H1 (cell line): ENCODE measurements around the gene NTN5. TPM values are rescaled to one million over a fixed set of nuclear protein-coding genes. Genes with fewer than 3 reads are reported as not detected.

Source experiments
- CTCF ChIA-PET: fragments of 300-600 bp; sonication (Branson Sonifier 250); formaldehyde crosslinking; loops from one replicate; lab custom pipeline; 2021; ENCODE audit not compliant: partially characterized antibody; lab: Charles Lee
- POLR2A ChIA-PET: fragments of 300-600 bp; sonication (Branson Sonifier 250); formaldehyde crosslinking; loops from one replicate; lab custom pipeline; 2021; ENCODE audit warnings: inconsistent platforms; ENCODE audit not compliant: partially characterized antibody; lab: Charles Lee
- DNase-seq, 2 experiments: peaks; one replicate each; pipeline versions ENCODE4 v3.0.0 to v3.0.0-alpha.2; 2010 to 2022; ENCODE audit warnings: low spot score in 2 of 2, low read depth in 1 of 2, mixed read lengths in 1 of 2
- FAIRE-seq: peaks from 2 replicates; lab custom pipeline; 2011; peaks lifted over from hg19 to GRCh38; lab: Jason Lieb, UNC
- H2AFZ ChIP-seq: 2 replicates; pipeline ENCODE4 v1.8.1; 2012; ENCODE audit warnings: low read length, inconsistent platforms
- H2AK5ac ChIP-seq: 2 replicates; pipeline ENCODE4 v1.6.1; 2013; ENCODE audit warnings: low read depth, low read length
- H2BK120ac ChIP-seq: replicated peaks from 2 replicates; pipeline ENCODE3; 2013; ENCODE audit warnings: low read depth, low read length, inconsistent platforms
- H2BK12ac ChIP-seq: 2 replicates; pipeline ENCODE4 v1.6.1; 2013; ENCODE audit warnings: low read depth, low read length
- H2BK15ac ChIP-seq: 2 replicates; pipeline ENCODE4 v1.6.1; 2013; ENCODE audit warnings: low read length
- H2BK20ac ChIP-seq: 2 replicates; pipeline ENCODE4 v1.6.1; 2013; ENCODE audit warnings: low read length
- H2BK5ac ChIP-seq: 2 replicates; pipeline ENCODE4 v1.6.1; 2013; ENCODE audit warnings: low read depth, low read length
- H3K14ac ChIP-seq: 2 replicates; pipeline ENCODE4 v1.6.1; 2013; ENCODE audit warnings: inconsistent platforms; ENCODE audit not compliant: insufficient read length
- H3K18ac ChIP-seq: 2 replicates; pipeline ENCODE4 v1.6.1; 2013; ENCODE audit warnings: low read length; ENCODE audit errors: extremely low read depth
- H3K23ac ChIP-seq: 2 replicates; pipeline ENCODE4 v1.6.1; 2013; ENCODE audit warnings: inconsistent platforms; ENCODE audit not compliant: insufficient read length
- H3K23me2 ChIP-seq: 2 replicates; pipeline ENCODE4 v1.6.1; 2013; ENCODE audit warnings: low read depth, low read length
- H3K27ac ChIP-seq: 2 replicates; pipeline ENCODE4 v1.6.1; 2011; ENCODE audit warnings: low read depth, low read length, inconsistent platforms
- H3K27me3 ChIP-seq, 4 experiments: replicated peaks in 1 of 4; 1 replicate in 1 of 4; 2 replicates in 3 of 4; pipeline versions ENCODE4 v1.6.1 to v1.8.1; 2011 to 2013; ENCODE audit warnings: low read length in 3 of 4, mild to moderate bottlenecking in 3 of 4, inconsistent platforms in 2 of 4, mixed read lengths in 2 of 4, moderate library complexity in 1 of 4; ENCODE audit not compliant: control insufficient read depth in 3 of 4, insufficient read depth in 3 of 4; ENCODE audit errors: extremely low read depth in 1 of 4
- H3K36me3 ChIP-seq, 4 experiments: 2 replicates each; pipeline versions ENCODE4 v1.6.1 to v1.8.1; 2011 to 2013; ENCODE audit warnings: mild to moderate bottlenecking in 4 of 4, low read length in 3 of 4, moderate library complexity in 2 of 4, control low read depth in 1 of 4, inconsistent platforms in 1 of 4; ENCODE audit not compliant: insufficient read depth in 4 of 4, control insufficient read depth in 2 of 4
- H3K4ac ChIP-seq: replicated peaks from 2 replicates; pipeline ENCODE3; 2013; ENCODE audit warnings: low read length, low read depth, mixed read lengths, inconsistent platforms; ENCODE audit not compliant: insufficient read length
- H3K4me1 ChIP-seq, 4 experiments: replicated peaks in 1 of 4; 1 replicate in 1 of 4; 2 replicates in 3 of 4; pipeline versions ENCODE4 v1.6.1 to v1.8.1; 2011 to 2013; ENCODE audit warnings: low read length in 3 of 4, inconsistent platforms in 2 of 4, mixed read lengths in 1 of 4; ENCODE audit not compliant: insufficient read depth in 4 of 4, control insufficient read depth in 3 of 4
- H3K4me2 ChIP-seq, 2 experiments: 2 replicates each; pipeline versions ENCODE4 v1.6.1 to v1.8.1; 2011 to 2013; ENCODE audit warnings: low read depth in 2 of 2, low read length in 2 of 2, control low read depth in 1 of 2, inconsistent platforms in 1 of 2, mild to moderate bottlenecking in 1 of 2; ENCODE audit not compliant: insufficient read depth in 1 of 2
- H3K4me3 ChIP-seq, 4 experiments: fragments of 200-600, 300-600 bp in 1 of 4; sonication (generic), shearing (Covaris generic), sonication (Bioruptor Twin) in 1 of 4; 2 replicates each; pipeline versions ENCODE4 v1.5.1 to v1.8.1; 2011 to 2016; ENCODE audit warnings: low read length in 4 of 4, low read depth in 3 of 4, control low read depth in 2 of 4, inconsistent platforms in 2 of 4, mild to moderate bottlenecking in 2 of 4, mixed read lengths in 1 of 4, moderate library complexity in 1 of 4; ENCODE audit not compliant: insufficient read depth in 2 of 4; ENCODE audit errors: extremely low read depth in 1 of 4
- H3K56ac ChIP-seq: replicated peaks from 2 replicates; pipeline ENCODE3; 2013; ENCODE audit warnings: low read depth, mild to moderate bottlenecking, mixed read lengths, low read length, inconsistent platforms; ENCODE audit not compliant: insufficient read length
- H3K79me1 ChIP-seq: 2 replicates; pipeline ENCODE4 v1.6.1; 2013; ENCODE audit warnings: low read depth, low read length, control low read depth
- H3K79me2 ChIP-seq, 2 experiments: 2 replicates each; pipeline versions ENCODE4 v1.6.1 to v1.8.1; 2012 to 2013; ENCODE audit warnings: low read length in 2 of 2, mild to moderate bottlenecking in 2 of 2, inconsistent platforms in 1 of 2; ENCODE audit not compliant: insufficient read depth in 2 of 2, control insufficient read depth in 1 of 2
- H3K9ac ChIP-seq, 4 experiments: replicated peaks in 1 of 4; 1 replicate in 1 of 4; 2 replicates in 3 of 4; pipeline versions ENCODE4 v1.6.1 to v1.8.1; 2011 to 2013; ENCODE audit warnings: low read depth in 3 of 4, low read length in 3 of 4, control low read depth in 2 of 4, mild to moderate bottlenecking in 2 of 4, moderate library complexity in 2 of 4, inconsistent platforms in 1 of 4; ENCODE audit errors: extremely low read depth in 1 of 4
- H3K9me3 ChIP-seq, 2 experiments: 2 replicates each; pipeline versions ENCODE4 v1.6.1 to v1.8.1; 2012 to 2013; ENCODE audit warnings: mild to moderate bottlenecking in 2 of 2, moderate library complexity in 2 of 2, control low read depth in 1 of 2, inconsistent platforms in 1 of 2, low read depth in 1 of 2, low read length in 1 of 2, mixed read lengths in 1 of 2; ENCODE audit not compliant: insufficient read depth in 2 of 2
- H4K20me1 ChIP-seq, 2 experiments: replicated peaks in 1 of 2; 2 replicates each; pipeline versions ENCODE3 to v1.8.1; 2011 to 2013; ENCODE audit warnings: inconsistent platforms in 2 of 2, low read length in 2 of 2, mild to moderate bottlenecking in 1 of 2; ENCODE audit not compliant: insufficient read depth in 2 of 2, control insufficient read depth in 1 of 2
- H4K5ac ChIP-seq: 2 replicates; pipeline ENCODE4 v1.6.1; 2013; ENCODE audit warnings: low read length, low read depth, mixed read lengths, inconsistent platforms; ENCODE audit not compliant: insufficient read length
- H4K8ac ChIP-seq: 2 replicates; pipeline ENCODE4 v1.8.0; 2013; ENCODE audit warnings: mild to moderate bottlenecking, moderate library complexity, low read length, inconsistent platforms; ENCODE audit not compliant: insufficient read depth; ENCODE audit errors: extremely low read depth
- H4K91ac ChIP-seq: replicated peaks from 2 replicates; pipeline ENCODE3; 2013; ENCODE audit warnings: low read length, mixed read lengths, inconsistent platforms; ENCODE audit not compliant: insufficient read length
- ASH2L ChIP-seq: fragments of 200-600, 300-600 bp; sonication (generic); IDR thresholded peaks from one replicate; pipeline ENCODE4 v1.7.1; 2017; ENCODE audit warnings: low read length
- CBX8 ChIP-seq: fragments of 300-800, 300-1000 bp; sonication (generic); IDR thresholded peaks from 2 replicates; pipeline ENCODE4 v1.7.1; 2016; ENCODE audit warnings: low read depth, low read length, borderline replicate concordance
- CTCF ChIP-seq, 3 experiments: IDR thresholded peaks; 1 replicate in 2 of 3; 2 replicates in 1 of 3; pipeline versions ENCODE4 v1.5.1 to v1.6.1; 2011; ENCODE audit warnings: low read length in 3 of 3, mild to moderate bottlenecking in 3 of 3, inconsistent platforms in 2 of 3, low read depth in 1 of 3, moderate library complexity in 1 of 3; ENCODE audit not compliant: insufficient read depth in 1 of 3; ENCODE audit errors: control extremely low read depth in 1 of 3
- EGR1 ChIP-seq: IDR thresholded peaks from 2 replicates; pipeline ENCODE4 v1.6.1; 2011; ENCODE audit warnings: low read depth, low read length, borderline replicate concordance
- RBBP5 ChIP-seq: IDR thresholded peaks from 2 replicates; pipeline ENCODE4 v1.7.1; 2012; ENCODE audit warnings: low read depth, mild to moderate bottlenecking, inconsistent platforms, low read length, moderate library complexity, borderline replicate concordance
- RFX5 ChIP-seq: IDR thresholded peaks from 2 replicates; pipeline ENCODE4 v1.6.1; 2011; ENCODE audit warnings: low read depth, low read length, improper control_type of control experiment, borderline replicate concordance
- SP1 ChIP-seq: IDR thresholded peaks from 2 replicates; pipeline ENCODE4 v1.6.1; 2011; ENCODE audit warnings: low read depth, low read length
- TAF7 ChIP-seq: optimal IDR thresholded peaks from 2 replicates; pipeline ENCODE3; 2011; ENCODE audit warnings: low read depth, mild to moderate bottlenecking, inconsistent platforms, low read length, moderate library complexity, borderline replicate concordance
- TBP ChIP-seq: IDR thresholded peaks from 2 replicates; pipeline ENCODE4 v1.6.1; 2011; ENCODE audit warnings: low read depth, low read length, improper control_type of control experiment
- WGBS, 2 experiments: shearing (Covaris generic) in 1 of 2; methylation state at CpG; one replicate each; pipeline versions ENCODE4 v1.1.6 to v1.1.7; 2013 to 2015; ENCODE audit warnings: low lambda C conversion rate in 2 of 2, mixed read lengths in 2 of 2, inconsistent platforms in 1 of 2, low coverage in 1 of 2, missing lambda C conversion rate in 1 of 2; ENCODE audit not compliant: insufficient replicate concordance in 2 of 2, insufficient coverage in 1 of 2, insufficient read length in 1 of 2; ENCODE audit errors: extremely low coverage in 1 of 2, missing lambda C conversion rate in 1 of 2; 5-methylcytosine and 5-hydroxymethylcytosine counted together
- polyA plus RNA-seq, 7 experiments: library from polyadenylated mRNA; depleted of rRNA in 3 of 7; stranded (reverse) in 5 of 7; unstranded in 2 of 7; fragments of >200 nt in 5 of 7; fragments of 200-250 nt in 2 of 7; gene quantifications; 1 replicate in 5 of 7; 2 replicates in 1 of 7; 4 replicates in 1 of 7; pipeline versions ENCODE4 v1.2.1 to v1.2.3, GENCODE V29; 2011 to 2013; ENCODE audit warnings: missing spikeins in 2 of 7, mixed read lengths in 2 of 7
- total RNA-seq: library from RNA; stranded (reverse); fragmentation: NEBNext Ultra II Directional; extraction: Animal tissue kit (Norgen Biotek cat#: 25700); gene quantifications from 2 replicates; pipeline ENCODE4 v1.2.1, GENCODE V29; 2021

Gene NTN5
- total and polyA plus RNA-seq, 2 of the 8 experiments (the other 6 are each of a cell fraction or from before 2014, with no cell fraction given): 0.47 to 0.85 TPM

- H3K23ac ChIP-seq: no peak overlapping the region
- POLR2A ChIA-PET: no interaction called here
- H2BK120ac ChIP-seq: no peak overlapping the region
- CTCF ChIA-PET: interaction anchor here (1.5 kb wide), 1 partner anchor 15 kb away, joined by 4 read pairs; the partner anchor contains the start of gene CA11
- H3K79me2 ChIP-seq: no peaks in the 10 kb centered on the region
- no peak overlapping the region for H3K4me3 ChIP-seq
- no peak overlapping the region for H2AK5ac ChIP-seq
- H4K5ac ChIP-seq: no peak overlapping the region
- no peak overlapping the region for H3K27ac ChIP-seq
- no peak overlapping the region for H3K56ac ChIP-seq
- H2BK15ac ChIP-seq: 0 out of 2 replicates have a peak overlapping the region, but pooled peaks have one; percentile 29
- no peaks in the 10 kb centered on the region; a peak in 1 of 7 replicates for H3K27me3 ChIP-seq
- WGBS, 2 experiments: 88% methylated on average over 34 of the region's 35 CpGs; no CpG with 5 or more reads in 1 of the 2 experiments
- no peak overlapping the region for H3K4ac ChIP-seq
- H2BK20ac ChIP-seq: no peak overlapping the region
- no peaks in the 10 kb centered on the region for H3K79me1 ChIP-seq
- peak; percentile 99 for FAIRE-seq
- no peak overlapping the region for H2AFZ ChIP-seq
- peak in 1 of 2 experiments; percentile 84 for DNase-seq
- no peak overlapping the region for H4K91ac ChIP-seq
- no peak overlapping the region for H3K9ac ChIP-seq
- no peak overlapping the region for H2BK5ac ChIP-seq
- H4K8ac ChIP-seq: no peak overlapping the region
- no peaks in the 10 kb centered on the region; a peak in 2 of 4 replicates for H3K9me3 ChIP-seq
- no peaks in the 10 kb centered on the region for H4K20me1 ChIP-seq
- no peak overlapping the region for H3K18ac ChIP-seq
- H2BK12ac ChIP-seq: peak overlapping the region; percentile 28
- H3K36me3 ChIP-seq: no peaks in the 10 kb centered on the region
- H3K4me2 ChIP-seq: no peak overlapping the region
- H3K4me1 ChIP-seq: peaks cover 0 to 3% (median 0%) of the 10 kb centered on the region in 4 experiments; a peak in 1 of 7 replicates
- no peaks in the 10 kb centered on the region for H3K23me2 ChIP-seq
- H3K14ac ChIP-seq: no peak overlapping the region
- TF ChIP-seq SP1: peak; percentile 58
- TF ChIP-seq CBX8: no peak
- no peak for TF ChIP-seq RBBP5
- TF ChIP-seq ASH2L: no peak
- TF ChIP-seq EGR1: no peak
- TF ChIP-seq TAF7: no peak
- TF ChIP-seq TBP: no peak
- TF ChIP-seq RFX5: peak; percentile 97
- no peak for TF ChIP-seq CTCF (IDR thresholded peaks at IDR 0.05; ENCODE audit: control extremely low read depth in 1 of 3, insufficient read depth in 1 of 3, low read depth in 1 of 3, low read length in 3 of 3)
Measured at GRCh38 chr19:48660852-48661710, 11.7 kb downstream of the NTN5 start.
